HK-2 (cell line): ENCODE results near the gene CACFD1.
A peak's percentile ranks its signal among the peaks of the same experiment; 100 is the strongest.
"Not testable (repeated sequence)": the region's sequence is repeated elsewhere in the genome, so short reads cannot be mapped to it uniquely, and the experiment has no call there.

Experiments used
- DNase-seq: peaks from one replicate; pipeline ENCODE4 v3.0.0-alpha.2; 2018; ENCODE audit not compliant: unreplicated experiment

The CACFD1 gene

DNA sequence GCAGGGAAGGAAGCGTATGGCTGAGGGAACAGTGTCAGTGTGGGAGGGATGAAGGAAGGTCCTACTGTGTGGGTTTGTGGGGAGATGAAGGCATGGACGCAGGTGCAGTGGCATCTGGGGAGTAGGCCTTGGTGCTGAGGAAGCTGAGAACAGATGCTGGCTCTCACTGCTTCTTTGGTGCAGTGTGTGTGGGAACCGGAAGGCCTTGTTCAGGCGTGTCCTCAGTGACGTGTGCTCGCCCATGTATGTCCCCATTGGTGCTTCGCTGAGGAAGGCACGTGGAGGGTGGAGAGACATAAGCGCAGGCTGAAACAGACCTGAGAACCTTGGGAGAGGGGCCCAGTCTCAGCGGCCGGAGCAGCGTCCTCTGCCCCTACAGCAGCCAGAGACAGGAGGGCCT lies 18.9 kb upstream of the CACFD1 start:
- no peak for DNase-seq

DNA sequence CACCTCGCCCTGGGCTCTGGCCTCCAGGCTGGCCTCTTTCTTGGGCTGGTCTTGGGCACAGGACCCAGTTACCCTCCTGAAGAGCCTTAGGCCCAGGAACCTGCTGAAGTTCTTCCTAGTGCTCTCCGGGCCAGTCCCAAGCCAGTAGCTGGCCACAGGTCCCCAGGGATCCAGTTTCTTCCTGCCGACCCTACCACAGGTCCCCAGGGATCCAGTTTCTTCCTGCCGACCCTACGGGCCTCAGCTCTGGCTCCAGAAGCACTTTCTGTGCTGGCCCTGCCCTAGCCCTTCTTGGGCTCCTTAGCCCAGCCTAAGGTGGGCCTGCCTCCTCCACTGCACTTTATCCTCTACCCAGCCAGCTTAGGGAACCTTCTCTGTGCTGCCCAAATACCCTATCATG lies 18.2 kb upstream of the CACFD1 start:
- no peak for DNase-seq

DNA sequence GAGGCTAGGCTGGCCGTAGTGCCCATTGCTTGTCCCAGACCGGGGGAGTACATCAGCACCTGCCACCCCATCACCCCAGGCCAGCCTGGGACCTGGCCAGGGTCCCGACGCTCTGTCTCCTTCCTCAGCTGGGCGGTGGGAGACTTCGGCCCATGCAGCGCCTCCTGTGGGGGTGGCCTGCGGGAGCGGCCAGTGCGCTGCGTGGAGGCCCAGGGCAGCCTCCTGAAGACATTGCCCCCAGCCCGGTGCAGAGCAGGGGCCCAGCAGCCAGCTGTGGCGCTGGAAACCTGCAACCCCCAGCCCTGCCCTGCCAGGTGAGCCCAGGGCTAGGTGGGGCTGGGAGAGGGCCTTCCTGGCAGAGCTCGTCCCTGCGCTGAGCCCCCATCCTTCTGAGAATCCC lies 16.5 kb upstream of the CACFD1 start:
- no peak for DNase-seq

DNA sequence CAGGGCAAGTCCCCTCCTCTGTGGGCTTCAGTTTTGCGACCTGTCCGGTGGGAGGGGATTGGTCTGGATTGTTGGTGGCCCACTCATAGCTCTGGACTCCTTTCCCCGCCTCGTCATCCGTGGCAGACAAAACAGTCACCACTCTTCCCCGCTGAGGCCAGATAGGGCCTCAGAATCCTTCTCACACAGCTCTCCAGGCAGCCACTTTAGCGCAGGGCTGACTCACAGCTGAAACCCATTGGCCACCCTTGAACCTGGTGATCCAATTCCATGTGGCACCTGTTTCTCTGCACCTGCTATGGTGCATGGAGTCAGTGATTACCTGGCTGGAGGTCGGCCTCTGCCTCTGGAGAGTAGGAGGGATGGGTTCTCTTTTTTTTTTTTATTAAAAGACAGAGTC lies 15.8 kb upstream of the CACFD1 start:
- DNase-seq = peak; percentile 52

DNA sequence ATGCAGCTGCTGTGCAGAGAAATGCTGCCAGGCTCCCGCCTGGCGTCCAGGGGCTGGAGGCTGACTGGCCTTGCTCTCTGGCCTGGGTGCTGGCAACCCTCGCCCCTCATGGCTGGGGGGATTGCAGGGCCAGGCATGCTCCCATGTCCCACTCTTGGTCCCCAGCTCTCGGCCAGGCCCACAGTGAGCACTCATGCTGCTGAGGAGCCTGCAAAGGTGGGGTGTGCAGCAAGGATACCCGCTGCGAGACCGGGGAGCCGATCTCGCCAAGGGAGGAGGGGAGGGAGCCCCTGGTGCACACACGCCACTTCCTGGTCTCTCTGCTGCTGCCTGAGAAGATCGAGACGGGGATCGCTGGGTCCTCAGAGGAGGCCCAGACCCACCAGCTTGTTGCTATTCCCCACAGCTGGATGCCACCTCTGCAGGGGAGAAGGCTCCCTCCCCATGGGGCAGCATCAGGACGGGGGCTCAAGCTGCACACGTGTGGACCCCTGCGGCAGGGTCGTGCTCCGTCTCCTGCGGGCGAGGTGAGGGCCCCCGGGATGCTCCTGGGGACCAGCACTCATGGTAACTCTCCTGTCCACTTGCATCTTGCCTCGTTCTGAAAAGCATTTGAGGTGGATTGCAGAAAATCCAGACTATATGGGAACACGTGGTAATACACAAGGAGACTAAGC lies 14.3 kb upstream of the CACFD1 start:
- no peak for DNase-seq

DNA sequence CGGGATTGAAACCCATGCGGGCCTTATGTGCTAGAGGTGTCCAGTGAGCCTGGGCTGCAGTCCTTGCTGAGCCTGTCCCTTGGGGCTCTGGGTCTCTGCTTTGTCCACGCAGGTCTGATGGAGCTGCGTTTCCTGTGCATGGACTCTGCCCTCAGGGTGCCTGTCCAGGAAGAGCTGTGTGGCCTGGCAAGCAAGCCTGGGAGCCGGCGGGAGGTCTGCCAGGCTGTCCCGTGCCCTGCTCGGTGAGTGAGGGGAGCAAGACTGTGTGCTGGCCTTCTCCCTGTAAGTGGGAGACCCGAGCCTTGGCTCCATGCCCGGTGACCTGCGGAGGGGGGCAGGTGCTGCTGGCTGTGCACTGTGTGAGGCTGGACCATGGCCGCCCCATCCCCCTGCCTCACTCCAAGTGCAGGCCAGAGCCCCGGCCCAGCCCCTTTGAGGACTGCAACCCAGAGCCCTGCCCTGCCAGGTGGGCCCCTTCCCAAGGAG lies 11.2 kb upstream of the CACFD1 start:
- DNase-seq = no peak

DNA sequence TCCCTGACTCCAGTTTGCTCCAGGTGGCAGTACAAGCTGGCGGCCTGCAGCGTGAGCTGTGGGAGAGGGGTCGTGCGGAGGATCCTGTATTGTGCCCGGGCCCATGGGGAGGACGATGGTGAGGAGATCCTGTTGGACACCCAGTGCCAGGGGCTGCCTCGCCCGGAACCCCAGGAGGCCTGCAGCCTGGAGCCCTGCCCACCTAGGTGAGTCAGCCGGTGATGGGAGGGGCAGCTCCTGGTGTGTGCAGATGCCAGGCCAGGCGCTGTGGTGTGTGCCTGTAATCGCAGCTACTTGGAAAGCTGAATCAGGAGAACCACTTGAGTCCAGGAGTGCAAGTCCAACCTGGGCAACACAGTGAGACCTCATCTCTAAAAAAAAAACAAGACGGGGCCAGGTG lies 10.0 kb upstream of the CACFD1 start:
- DNase-seq = peak; percentile 70

DNA sequence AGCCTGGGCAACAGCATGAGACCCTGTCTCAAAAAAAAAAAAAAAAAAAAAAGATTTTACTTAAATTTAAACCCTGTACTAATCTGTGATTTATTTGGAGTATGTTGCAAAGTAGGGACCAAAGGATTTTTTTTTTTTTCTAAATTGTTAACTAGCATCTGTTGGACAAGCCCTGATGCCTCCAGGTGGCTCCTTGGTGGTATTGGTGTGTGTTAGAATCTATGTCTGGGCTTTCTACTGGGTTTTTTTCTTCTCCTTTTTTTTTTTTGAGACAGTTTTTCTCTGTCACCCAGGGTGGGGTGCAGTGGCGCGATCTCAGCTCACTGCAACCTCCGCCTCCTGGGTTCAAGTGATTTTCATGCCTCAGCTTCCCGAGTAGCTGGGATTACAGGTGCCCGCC lies 7.9 kb upstream of the CACFD1 start:
- DNase-seq = not testable (repeated sequence)

DNA sequence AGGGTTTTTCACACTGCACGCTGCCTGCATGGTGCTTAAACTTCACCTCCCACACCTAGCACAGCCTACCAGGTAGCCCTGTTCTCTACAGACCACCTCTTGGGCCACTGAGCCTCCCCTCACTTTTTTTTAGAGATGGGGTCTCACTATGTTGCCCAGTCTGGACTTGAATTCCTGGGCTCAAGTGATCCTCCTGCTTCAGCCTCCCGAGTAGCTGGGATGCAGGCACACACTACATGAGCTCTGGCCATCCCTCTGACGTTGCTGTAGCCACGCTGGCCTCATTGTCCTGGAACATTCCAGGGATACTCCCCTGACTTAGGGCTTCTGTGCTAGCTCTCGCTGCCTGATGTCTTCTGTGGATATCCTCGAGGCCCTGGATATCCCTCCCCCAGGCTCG lies 7.2 kb upstream of the CACFD1 start:
- DNase-seq = no peak

DNA sequence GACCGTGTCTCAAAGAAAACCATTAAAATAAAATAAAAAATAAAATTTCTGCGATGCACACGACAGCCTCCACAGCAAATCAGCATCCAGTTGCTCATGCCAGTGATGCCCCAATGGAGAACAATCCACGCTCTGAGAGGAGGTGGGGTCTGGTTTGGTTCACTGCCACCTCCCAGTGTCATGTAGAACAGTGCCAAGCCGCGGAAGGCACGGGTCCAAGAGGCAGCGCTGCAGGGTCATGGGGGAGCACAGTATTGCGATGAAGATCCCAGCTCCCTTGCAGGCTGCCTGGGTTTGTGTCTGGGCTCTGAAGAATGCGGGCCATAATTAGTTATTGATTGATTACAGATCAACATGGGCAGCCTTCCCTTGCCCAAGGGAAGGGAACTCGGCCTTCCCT lies 6.1 kb upstream of the CACFD1 start:
- no peak for DNase-seq

DNA sequence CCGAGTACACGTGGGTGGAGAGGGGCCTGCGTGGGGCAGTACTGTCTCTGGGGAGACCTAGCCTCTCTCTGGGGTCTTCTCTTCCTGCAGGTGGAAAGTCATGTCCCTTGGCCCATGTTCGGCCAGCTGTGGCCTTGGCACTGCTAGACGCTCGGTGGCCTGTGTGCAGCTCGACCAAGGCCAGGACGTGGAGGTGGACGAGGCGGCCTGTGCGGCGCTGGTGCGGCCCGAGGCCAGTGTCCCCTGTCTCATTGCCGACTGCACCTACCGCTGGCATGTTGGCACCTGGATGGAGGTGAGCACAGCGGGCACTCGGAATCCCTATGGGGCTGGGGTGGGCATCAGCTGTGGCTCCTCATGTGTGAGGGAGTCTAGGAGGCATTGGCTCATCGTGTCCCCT lies 5.5 kb upstream of the CACFD1 start:
- no peak for DNase-seq

DNA sequence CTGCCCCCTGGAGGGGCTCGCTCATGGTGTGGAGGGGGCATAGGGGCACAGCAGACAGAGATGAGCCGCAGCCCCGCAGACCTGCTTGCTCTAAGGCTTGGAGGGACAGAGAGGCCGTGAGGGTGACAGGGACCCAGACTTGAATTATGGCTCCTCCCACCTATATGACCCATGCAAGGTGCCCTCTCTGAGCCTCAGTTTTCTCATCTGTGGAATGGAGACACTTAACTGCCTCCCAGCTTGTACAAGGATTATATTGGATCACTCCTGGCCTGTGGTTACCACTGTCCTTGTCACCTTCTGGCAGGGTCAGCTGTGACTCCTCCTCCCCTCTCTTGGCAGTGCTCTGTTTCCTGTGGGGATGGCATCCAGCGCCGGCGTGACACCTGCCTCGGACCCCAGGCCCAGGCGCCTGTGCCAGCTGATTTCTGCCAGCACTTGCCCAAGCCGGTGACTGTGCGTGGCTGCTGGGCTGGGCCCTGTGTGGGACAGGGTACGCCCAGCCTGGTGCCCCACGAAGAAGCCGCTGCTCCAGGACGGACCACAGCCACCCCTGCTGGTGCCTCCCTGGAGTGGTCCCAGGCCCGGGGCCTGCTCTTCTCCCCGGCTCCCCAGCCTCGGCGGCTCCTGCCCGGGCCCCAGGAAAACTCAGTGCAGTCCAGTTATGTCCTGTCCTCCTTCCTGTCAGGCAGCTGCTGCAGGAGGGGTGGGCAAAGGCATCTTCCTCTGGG lies 4.7 kb upstream of the CACFD1 start:
- DNase-seq = no peak

DNA sequence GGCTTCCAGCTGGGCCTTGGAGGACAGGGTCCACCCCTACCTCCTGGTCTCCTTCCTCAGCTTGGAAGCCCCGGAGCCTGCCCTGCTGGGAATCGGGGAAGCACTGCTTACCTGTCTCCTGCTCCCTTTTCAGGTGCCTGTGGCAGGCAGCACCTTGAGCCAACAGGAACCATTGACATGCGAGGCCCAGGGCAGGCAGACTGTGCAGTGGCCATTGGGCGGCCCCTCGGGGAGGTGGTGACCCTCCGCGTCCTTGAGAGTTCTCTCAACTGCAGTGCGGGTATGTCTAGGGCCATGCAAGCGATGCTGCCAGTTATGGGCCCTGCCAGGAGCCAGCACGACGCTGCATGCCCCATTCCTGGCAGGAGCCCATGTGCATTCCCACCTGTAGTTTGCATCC lies 3.8 kb upstream of the CACFD1 start:
- DNase-seq = no peak

DNA sequence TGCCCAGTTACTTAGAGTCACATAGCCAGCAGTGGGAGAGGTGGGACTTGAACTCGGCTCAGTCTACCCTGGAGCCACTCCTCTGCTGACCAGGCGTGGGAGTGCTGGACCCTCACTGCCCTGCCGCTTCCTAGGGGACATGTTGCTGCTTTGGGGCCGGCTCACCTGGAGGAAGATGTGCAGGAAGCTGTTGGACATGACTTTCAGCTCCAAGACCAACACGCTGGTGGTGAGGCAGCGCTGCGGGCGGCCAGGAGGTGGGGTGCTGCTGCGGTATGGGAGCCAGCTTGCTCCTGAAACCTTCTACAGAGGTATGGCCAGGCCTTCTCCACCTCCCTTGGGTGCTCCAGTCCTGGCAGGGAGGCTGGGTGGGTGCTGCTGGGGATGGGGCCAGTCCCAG lies 3.4 kb upstream of the CACFD1 start:
- no peak for DNase-seq

DNA sequence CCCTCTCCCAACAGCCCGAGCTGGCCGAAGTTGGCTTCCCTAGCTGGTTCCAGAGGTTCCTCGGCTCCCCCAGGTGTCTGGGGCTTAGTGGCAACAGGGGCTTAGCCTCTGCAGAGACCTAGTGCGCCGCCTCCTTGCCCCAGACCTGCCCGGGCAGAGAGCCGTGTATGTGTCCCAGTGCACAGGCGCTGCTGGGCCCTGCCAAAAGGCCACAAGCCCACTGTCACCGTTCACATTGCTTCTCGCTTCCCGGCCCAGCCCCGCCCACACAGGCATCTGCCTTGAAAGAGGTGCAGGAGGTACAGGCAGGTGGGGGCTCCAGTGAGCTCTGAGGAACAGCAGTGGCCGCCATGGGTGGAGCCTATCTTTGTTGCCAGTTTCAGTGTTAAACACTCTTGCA lies 2.5 kb upstream of the CACFD1 start:
- no peak for DNase-seq

DNA sequence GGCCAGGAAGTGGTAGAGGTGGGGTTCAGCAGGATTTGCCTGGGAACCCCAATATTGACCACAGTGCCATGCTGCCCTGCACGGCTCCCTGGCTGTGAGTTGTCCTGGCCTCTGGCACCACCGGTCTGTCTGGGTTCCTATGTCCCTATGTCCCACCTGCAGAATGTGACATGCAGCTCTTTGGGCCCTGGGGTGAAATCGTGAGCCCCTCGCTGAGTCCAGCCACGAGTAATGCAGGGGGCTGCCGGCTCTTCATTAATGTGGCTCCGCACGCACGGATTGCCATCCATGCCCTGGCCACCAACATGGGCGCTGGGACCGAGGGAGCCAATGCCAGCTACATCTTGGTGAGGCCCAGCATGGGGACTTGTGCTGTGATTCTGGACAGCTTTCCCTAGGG lies 2.0 kb upstream of the CACFD1 start:
- DNase-seq = no peak

DNA sequence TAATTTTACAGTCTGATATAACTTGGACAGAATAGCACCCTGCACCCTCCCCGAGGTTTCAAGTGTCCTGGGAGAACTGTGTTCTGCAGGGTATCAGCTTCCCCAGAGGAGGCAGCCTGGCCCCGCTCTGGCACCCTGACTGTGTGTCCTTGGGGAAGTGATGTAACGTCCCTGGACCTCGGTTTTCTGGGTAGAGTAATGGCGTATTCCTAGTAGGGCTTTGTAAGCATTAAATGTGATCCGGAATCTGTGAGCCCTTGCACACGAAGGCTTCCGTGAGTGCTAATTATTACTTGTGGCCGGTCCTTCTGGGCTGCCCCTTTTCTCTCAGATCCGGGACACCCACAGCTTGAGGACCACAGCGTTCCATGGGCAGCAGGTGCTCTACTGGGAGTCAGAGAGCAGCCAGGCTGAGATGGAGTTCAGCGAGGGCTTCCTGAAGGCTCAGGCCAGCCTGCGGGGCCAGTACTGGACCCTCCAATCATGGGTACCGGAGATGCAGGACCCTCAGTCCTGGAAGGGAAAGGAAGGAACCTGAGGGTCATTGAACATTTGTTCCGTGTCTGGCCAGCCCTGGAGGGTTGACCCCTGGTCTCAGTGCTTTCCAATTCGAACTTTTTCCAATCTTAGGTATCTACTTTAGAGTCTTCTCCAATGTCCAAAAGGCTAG lies 1.0 kb upstream of the CACFD1 start:
- no peak for DNase-seq

DNA sequence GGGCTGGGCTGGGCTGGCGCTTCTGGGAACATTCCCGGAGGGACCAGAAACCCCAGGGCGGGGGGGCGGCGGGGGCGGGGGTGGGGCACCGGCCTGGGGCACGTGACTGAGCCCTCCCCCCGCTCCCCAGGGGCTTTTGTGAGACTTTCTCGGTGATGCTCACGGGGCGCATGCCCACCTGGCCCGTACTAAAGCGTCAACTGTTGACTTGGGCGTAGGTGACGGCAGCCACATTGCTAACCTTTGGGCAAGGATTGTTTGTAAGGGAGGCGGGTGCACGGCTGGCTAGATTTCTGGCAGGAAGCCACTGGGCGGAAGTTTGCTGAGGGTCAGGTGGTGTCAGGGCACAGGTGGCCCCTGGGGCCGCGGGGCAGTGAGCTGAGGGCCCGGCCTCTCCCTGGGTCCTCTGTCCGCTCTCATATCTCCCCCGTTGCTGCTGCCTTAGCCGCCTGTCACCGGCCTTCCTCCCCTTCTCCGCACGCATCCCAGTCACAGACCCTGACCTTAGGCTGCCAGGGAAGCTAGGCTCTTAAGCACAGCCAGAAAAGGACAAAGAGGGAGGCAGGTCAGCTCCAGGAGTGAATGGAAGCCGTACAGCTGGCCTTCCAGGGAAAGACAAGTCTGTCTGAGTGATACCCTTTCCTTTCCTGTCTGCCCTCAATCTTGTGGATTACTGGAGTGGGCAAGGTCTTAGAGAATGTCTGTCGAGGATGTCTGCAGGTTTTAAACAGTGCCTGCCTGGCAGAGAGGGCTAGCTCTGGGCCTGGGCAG lies 812 bp downstream of the CACFD1 start:
- DNase-seq = peak; percentile 65

DNA sequence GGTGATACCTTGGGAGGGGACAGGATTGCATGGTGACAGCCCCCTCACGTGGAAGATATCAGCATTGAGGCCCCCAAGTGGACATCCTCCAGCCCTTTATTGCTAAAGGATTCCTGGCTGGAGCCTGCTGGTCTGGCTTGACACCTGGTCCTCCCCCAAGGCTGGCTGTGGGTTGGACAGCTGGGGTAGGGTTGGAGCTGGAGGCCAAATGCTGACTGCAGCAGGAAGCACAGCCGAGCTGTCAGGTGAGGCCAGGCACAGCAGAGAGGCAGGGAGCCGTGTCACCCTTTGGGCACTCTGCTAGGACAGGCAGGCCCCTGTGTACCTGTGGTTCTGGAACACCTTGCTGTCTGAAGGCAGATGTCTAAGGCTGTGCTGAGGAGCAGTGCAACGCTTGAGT lies 2.2 kb downstream of the CACFD1 start:
- no peak for DNase-seq

DNA sequence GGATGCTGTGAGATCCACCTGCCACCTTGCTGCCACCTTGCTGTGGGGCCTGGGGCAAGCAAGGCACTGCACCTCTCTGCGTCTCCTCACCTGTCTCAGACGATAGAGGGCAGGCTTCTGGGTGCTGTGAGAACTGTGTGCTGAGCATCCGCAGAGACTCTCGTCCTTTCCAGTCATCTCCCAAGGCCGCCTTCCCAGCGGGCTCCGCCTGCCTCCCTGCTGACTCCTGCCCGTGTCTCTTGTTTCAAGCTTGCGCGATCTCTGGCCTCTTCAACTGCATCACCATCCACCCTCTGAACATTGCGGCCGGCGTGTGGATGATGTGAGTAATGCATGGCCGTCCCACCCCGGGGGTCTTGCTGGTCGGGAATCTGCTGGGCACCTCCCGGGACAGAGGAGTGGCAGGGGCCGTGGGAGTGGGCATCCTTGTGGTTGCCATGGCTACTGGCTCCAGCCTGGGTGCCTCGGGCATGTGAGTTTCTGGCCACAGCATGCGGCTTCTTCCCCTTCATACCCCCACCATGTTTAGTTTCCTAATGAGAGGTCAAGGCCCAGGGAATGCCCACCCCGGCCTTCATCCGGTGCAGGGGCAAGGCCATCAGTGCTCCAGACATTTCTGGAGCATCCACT lies 3.6 kb downstream of the CACFD1 start:
- no peak for DNase-seq

DNA sequence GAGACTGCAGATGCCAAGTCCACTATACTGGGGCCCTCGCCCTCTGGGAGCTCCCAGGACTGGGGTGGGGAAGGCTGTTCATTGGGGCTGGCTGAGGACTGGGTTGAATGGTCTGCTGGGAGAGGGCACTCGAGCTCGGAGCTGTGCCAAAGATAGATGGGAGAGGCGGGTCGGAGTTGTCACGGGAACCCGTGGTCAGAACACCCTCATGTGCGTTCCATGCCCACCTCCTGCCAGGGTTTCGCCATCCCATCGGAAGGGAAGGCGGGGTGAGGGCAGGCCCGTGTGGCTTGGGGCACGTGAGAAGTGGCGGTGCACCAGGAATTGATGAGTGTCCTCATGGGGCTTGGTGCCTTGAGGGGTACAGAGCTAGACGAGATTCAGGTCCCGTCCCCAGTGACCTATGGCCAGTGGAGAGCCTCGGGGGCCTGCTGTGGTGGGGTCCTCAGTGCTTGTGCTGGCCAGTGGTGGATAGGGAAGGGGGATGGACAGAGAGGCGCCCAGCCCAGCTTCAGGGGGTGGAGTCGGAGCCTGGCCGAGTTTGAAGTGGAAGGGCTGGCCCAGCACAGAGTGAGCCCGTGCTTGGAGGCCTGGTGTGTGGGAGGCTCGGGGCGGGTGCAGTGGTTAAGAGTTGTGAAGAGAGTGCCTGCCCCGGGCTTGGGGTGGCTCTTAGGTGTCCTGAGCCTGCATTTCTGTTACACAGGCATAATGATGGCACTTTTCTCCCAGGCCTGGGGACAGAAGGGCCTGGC lies 4.3 kb downstream of the CACFD1 start:
- DNase-seq = no peak
